HL-60/S4 treated with phorbol 12-myristate 13-acetate at 8.2 ng/mL for 4 days and 3 days (cell line): ENCODE measurements around the gene CCDC40.

ENCODE experiments used
- in situ Hi-C: fragments of 300-500 bp; cut with MboI; formaldehyde crosslinking; loops from 2 replicates; pipeline ENCODE4 v1.15.0; 2022; ENCODE audit warnings: low sequenced_read_pairs

CCDC40 gene

GRCh38 chr17:80111702-80112470 lies 75.4 kb downstream of the CCDC40 start:
- in situ Hi-C loops = no loop called here

GRCh38 chr17:80112471-80113032 lies 76.1 kb downstream of the CCDC40 start:
- in situ Hi-C loops = no loop called here

- in situ Hi-C loops = no loop called here
Measured at GRCh38 chr17:80113033-80113484, 76.6 kb downstream of the CCDC40 start.

- in situ Hi-C loops = no loop called here
Measured at GRCh38 chr17:80114758-80115157, 78.3 kb downstream of the CCDC40 start.

- in situ Hi-C loops = no loop called here
Measured at GRCh38 chr17:80115159-80115558, 78.7 kb downstream of the CCDC40 start.

GRCh38 chr17:80116276-80116920 lies 80.0 kb downstream of the CCDC40 start:
- in situ Hi-C loops = no loop called here

GRCh38 chr17:80116921-80117380 lies 80.5 kb downstream of the CCDC40 start:
- in situ Hi-C loops = no loop called here

GRCh38 chr17:80117491-80118401 lies 81.3 kb downstream of the CCDC40 start:
- in situ Hi-C loops = no loop called here

GRCh38 chr17:80118601-80119270 lies 82.3 kb downstream of the CCDC40 start:
- in situ Hi-C loops = no loop called here

- in situ Hi-C loops = no loop called here
Measured at GRCh38 chr17:80119271-80119791, 82.9 kb downstream of the CCDC40 start.

- in situ Hi-C loops = no loop called here
Measured at GRCh38 chr17:80119839-80120238, 83.4 kb downstream of the CCDC40 start.

GRCh38 chr17:80122026-80122575 lies 85.7 kb downstream of the CCDC40 start:
- in situ Hi-C loops = no loop called here

- in situ Hi-C loops = no loop called here
Measured at GRCh38 chr17:80122926-80123505, 86.6 kb downstream of the CCDC40 start.

- in situ Hi-C loops = no loop called here
Measured at GRCh38 chr17:80123791-80124190, 87.3 kb downstream of the CCDC40 start.

GRCh38 chr17:80124351-80124981 lies 88.0 kb downstream of the CCDC40 start:
- in situ Hi-C loops = no loop called here

GRCh38 chr17:80125656-80126448 lies 89.4 kb downstream of the CCDC40 start:
- in situ Hi-C loops = no loop called here

- in situ Hi-C loops = no loop called here
Measured at GRCh38 chr17:80126449-80126715, 89.9 kb downstream of the CCDC40 start.

GRCh38 chr17:80129006-80129565 lies 92.6 kb downstream of the CCDC40 start:
- in situ Hi-C loops = no loop called here
